GM15510 (cell line): ENCODE results near the gene MFSD6.

Source experiments
- POLR2A ChIP-seq: IDR thresholded peaks from 3 replicates; pipeline ENCODE4 v1.6.1; 2011; ENCODE audit warnings: borderline replicate concordance; ENCODE audit not compliant: insufficient read length; ENCODE audit errors: extremely low read depth

The MFSD6 gene

DNA sequence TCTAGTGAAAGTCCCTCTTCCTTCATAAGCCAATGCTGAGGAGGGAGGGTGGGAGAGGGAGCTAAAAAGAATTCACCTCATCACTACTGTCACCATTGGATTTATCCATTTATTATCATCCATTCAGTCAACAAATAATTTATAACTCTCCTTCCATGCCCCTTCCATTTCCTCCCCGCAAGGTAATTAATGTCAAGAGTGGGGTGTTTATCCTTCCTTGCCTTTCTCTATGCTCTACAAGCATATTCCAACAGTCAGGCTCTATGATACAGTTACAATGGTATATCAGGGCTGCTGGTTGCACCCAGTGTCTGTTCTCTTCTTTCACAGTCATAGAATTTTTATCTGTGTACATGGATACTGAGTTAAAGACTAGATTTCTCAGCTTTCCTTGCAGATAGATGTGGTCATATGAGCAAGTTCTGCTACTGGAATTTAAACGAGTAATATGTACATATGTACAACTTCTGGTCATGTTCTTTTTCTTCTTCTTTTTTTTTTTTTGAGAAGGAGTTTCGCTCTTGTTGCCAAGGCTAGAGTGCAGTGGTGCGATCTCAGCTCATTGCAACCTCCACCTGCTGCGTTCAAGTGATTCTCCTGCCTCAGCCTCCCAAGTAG lies 5.1 kb upstream of the MFSD6 start:
- no peak for TF ChIP-seq POLR2A

GRCh38 chr2:190404487-190404886 lies 3.7 kb upstream of the MFSD6 start:
- TF ChIP-seq POLR2A = no peak

GRCh38 chr2:190405070-190405469 lies 3.1 kb upstream of the MFSD6 start:
- TF ChIP-seq POLR2A = no peak

- no peak for TF ChIP-seq POLR2A
These were observed 2.2 kb upstream of the MFSD6 start for GRCh38 chr2:190405995-190406394.

GRCh38 chr2:190406805-190407204 lies 1.4 kb upstream of the MFSD6 start:
- no peak for TF ChIP-seq POLR2A

DNA sequence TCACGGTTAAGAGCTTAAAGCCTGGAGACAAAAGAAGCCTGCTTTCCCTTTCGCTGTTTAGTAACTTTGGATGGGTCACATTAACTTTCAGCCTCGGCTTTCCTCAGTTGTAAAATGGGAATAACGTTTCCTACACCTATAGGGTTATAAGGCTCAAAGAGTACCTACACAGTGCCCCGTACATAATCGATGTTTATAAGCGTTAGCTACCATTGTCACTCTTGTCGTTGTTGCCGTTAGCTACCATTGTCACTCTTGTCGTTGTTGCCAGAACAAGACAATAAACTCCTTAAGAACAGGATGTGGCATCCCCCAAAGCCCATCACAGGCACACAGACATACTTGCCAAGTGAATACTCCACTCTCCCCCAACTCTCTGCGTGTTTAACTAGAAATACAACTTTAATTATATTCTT lies 901 bp upstream of the MFSD6 start:
- no peak for TF ChIP-seq POLR2A

- peak; percentile 64 for TF ChIP-seq POLR2A
These were observed 550 bp downstream of the MFSD6 start for GRCh38 chr2:190408538-190409271.

DNA sequence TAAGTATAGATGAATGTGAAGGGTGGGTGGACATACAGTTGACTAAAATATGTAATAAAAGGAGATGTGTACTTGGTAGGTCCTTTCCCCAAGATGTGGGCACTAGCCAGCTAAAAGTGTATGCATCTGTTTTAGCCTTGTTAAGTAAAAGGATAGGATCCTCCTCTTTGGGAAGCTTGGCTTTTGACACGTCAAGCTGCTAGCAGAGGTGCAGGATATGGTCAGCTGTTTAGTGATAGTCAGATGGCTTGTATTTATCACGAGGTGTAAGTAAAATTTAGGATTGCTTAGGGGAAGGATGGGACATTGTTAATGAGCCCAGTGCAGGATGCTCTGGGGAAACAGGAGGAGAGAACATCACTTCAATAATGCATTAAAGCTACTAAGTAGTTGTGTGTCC lies 1.5 kb downstream of the MFSD6 start:
- TF ChIP-seq POLR2A = no peak

DNA sequence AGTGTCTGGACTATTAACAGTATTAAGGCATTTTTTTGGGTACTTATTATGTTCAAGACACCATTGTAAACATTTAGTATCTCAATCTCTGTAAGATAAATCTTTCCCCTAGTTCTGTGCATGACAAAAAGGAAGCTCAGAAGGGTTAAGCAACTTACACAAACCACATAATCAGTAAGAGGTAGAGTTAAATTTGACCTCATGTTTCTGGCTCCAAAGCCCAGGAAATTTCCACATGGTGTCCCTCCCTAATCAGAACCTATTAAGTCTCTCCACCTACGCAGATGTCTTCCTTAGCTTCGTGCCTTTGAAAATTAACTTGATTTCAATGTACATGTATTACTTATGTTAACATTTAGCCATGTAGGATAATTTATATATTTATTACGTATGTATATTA lies 2.0 kb downstream of the MFSD6 start:
- no peak for TF ChIP-seq POLR2A

- TF ChIP-seq POLR2A = no peak
These were observed 4.8 kb downstream of the MFSD6 start for GRCh38 chr2:190412966-190413365.

GRCh38 chr2:190413421-190413820 lies 5.3 kb downstream of the MFSD6 start:
- TF ChIP-seq POLR2A = no peak

- TF ChIP-seq POLR2A = no peak
These were observed 7.1 kb downstream of the MFSD6 start for GRCh38 chr2:190415251-190415650.

- TF ChIP-seq POLR2A = no peak
These were observed 7.9 kb downstream of the MFSD6 start for GRCh38 chr2:190415794-190416775.

- TF ChIP-seq POLR2A = no peak
These were observed 9.1 kb downstream of the MFSD6 start for GRCh38 chr2:190417045-190417842.
